ENCODE results near the gene MINDY4. TPM values are rescaled to one million over a fixed set of nuclear protein-coding genes. Genes with fewer than 3 reads are reported as not detected.

MINDY4 gene
- total RNA-seq, 1 donor from 2014 or later: 13.8 TPM

GRCh38 chr7:30909431-30909830 lies 138.2 kb downstream of the MINDY4 start:
- intact Hi-C loops (cut with DNase I): no loop called here

GRCh38 chr7:30910411-30911073 lies 139.3 kb downstream of the MINDY4 start:
- no peak for TF ChIP-seq CTCF (IDR thresholded peaks at IDR 0.05)
- no peak for DNase-seq
- H3K36me3 ChIP-seq: no peaks in the 10 kb centered on the region
- no peak for ATAC-seq
- no peaks in the 10 kb centered on the region for H3K27me3 ChIP-seq (ENCODE audit: low read depth)
- intact Hi-C loops (cut with DNase I): no loop called here
- peak overlapping the region; percentile 70 for H3K4me3 ChIP-seq
- H3K9me3 ChIP-seq: no peaks in the 10 kb centered on the region
- H3K4me1 ChIP-seq: peaks cover 60% of the 10 kb centered on the region
- peak overlapping the region; percentile 83 for H3K27ac ChIP-seq

More at GRCh38 chr7:30909431-30909830, 138.2 kb downstream of the MINDY4 start:
- Histone ChIP-seq H3K4me1 (peaks cover 66% of the 10 kb centered on the region), H3K36me3 (no peaks in the 10 kb centered on the region), H3K27ac (no peak overlapping the region), H3K9me3 (no peaks in the 10 kb centered on the region), H3K27me3 (ENCODE audit: low read depth) (no peaks in the 10 kb centered on the region), H3K4me3 (no peak overlapping the region)
- ATAC-seq (no peak), DNase-seq (peak; percentile 74)
- TF ChIP-seq CTCF (IDR thresholded peaks at IDR 0.05): no peak

GRCh38 chr7:30911133-30911532 lies 139.9 kb downstream of the MINDY4 start:
- no peak for TF ChIP-seq CTCF (IDR thresholded peaks at IDR 0.05)
- Histone ChIP-seq H3K4me3 (peak overlapping the region; percentile 70), H3K27ac (peak overlapping the region; percentile 83), H3K9me3 (no peaks in the 10 kb centered on the region), H3K27me3 (ENCODE audit: low read depth) (no peaks in the 10 kb centered on the region), H3K36me3 (no peaks in the 10 kb centered on the region), H3K4me1 (peaks cover 54% of the 10 kb centered on the region)
- intact Hi-C loops (cut with DNase I): no loop called here
- DNase-seq (no peak), ATAC-seq (no peak)

- intact Hi-C loops (cut with DNase I): no loop called here
Measured at GRCh38 chr7:30911561-30911969, 140.3 kb downstream of the MINDY4 start, which contains the start of gene AQP1. Gene AQP1 (plus strand): TSS chr7:30911853. CDS start chr7:30911910, 57 bp downstream.

GRCh38 chr7:30912021-30912730 lies 141.0 kb downstream of the MINDY4 start:
- TF ChIP-seq CTCF (IDR thresholded peaks at IDR 0.05): no peak
- no peaks in the 10 kb centered on the region for H3K9me3 ChIP-seq
- no peaks in the 10 kb centered on the region for H3K27me3 ChIP-seq (ENCODE audit: low read depth)
- peaks cover 45% of the 10 kb centered on the region for H3K4me1 ChIP-seq
- H3K4me3 ChIP-seq: peak overlapping the region; percentile 70
- intact Hi-C loops (cut with DNase I): no loop called here
- ATAC-seq (peak in 1 of 2 donors; percentile 1), DNase-seq (no peak)
- H3K27ac ChIP-seq: peak overlapping the region; percentile 83
- no peaks in the 10 kb centered on the region for H3K36me3 ChIP-seq

More at GRCh38 chr7:30911561-30911969, 140.3 kb downstream of the MINDY4 start, which contains the start of gene AQP1:
- peak; percentile 70 to 82 for ATAC-seq
- H3K4me1 ChIP-seq: peaks cover 50% of the 10 kb centered on the region
- no peaks in the 10 kb centered on the region for H3K9me3 ChIP-seq
- H3K4me3 ChIP-seq: peak within 1 kb of the TSS; percentile 70
- H3K27ac ChIP-seq: peak within 1 kb of the TSS; percentile 83
- peak; percentile 91 for DNase-seq
- no peaks in the 10 kb centered on the region for H3K36me3 ChIP-seq
- H3K27me3 ChIP-seq (ENCODE audit: low read depth): no peaks in the 10 kb centered on the region
- peak; percentile 6 for TF ChIP-seq CTCF (IDR thresholded peaks at IDR 0.05)
